IPS DF 4.7 (cell line): ENCODE measurements around the gene OR6C2.
"Not testable (repeated sequence)": the region's sequence is repeated elsewhere in the genome, so short reads cannot be mapped to it uniquely, and the experiment has no call there.

Experiments used
- DNase-seq: peaks from one replicate; pipeline ENCODE4 v3.0.0-alpha.2; 2013; ENCODE audit warnings: low spot score; ENCODE audit errors: extremely low read depth

The OR6C2 gene

GRCh38 chr12:55470088-55470829 is 26.4 kb downstream of the OR6C2 start, which contains the start of gene OR6C70:
Gene OR6C70 (minus strand): TSS chr12:55470138. CDS start chr12:55470138, 0 bp downstream.
- DNase-seq = no peak

GRCh38 chr12:55472264-55472663 is 28.4 kb downstream of the OR6C2 start:
- no peak for DNase-seq

DNA sequence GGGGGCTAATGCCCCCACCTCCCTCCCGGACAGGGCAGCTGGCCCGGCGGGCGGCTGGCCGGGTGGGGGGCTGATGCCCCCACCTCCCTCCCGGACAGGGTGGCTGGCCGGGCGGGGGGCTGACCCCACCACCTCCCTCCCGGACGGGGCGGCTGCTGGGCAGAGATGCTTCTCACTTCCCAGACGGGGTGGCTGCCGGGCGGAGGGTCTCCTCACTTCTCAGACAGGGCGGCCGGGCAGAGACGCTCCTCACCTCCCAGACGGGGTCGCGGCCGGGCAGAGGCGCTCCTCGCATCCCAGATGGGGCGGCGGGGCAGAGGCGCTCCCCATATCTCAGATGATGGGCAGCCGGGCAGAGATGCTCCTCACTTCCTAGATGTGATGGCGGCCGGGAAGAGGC is 35.3 kb downstream of the OR6C2 start:
- DNase-seq = not testable (repeated sequence)

GRCh38 chr12:55484284-55484683 is 40.4 kb downstream of the OR6C2 start:
- DNase-seq = not testable (repeated sequence)

DNA sequence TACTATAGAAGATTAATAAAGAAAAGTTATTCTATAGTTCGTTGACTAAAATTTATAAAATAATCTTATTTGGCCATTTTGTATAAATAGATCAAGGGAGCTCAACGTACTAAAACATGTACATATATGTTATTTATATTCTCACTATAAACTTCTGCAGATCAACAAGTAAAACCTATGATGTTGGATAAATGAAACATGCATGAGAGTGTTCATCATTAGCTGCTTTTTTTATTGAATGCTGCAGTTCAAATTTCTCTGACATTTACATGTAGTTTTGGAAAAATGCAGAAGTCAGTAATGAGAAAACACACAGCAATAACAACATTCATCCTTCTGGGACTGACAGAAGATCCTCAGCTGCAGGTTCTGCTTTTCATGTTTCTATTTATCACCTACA is 48.2 kb downstream of the OR6C2 start, which contains the start of gene OR6C68:
TSS of gene OR6C68 (plus strand) at position 301 of the 400 bp plus-strand sequence. CDS start at position 301, 0 bp downstream.
- no peak for DNase-seq

GRCh38 chr12:55495490-55495889 is 51.6 kb downstream of the OR6C2 start:
- no peak for DNase-seq

DNA sequence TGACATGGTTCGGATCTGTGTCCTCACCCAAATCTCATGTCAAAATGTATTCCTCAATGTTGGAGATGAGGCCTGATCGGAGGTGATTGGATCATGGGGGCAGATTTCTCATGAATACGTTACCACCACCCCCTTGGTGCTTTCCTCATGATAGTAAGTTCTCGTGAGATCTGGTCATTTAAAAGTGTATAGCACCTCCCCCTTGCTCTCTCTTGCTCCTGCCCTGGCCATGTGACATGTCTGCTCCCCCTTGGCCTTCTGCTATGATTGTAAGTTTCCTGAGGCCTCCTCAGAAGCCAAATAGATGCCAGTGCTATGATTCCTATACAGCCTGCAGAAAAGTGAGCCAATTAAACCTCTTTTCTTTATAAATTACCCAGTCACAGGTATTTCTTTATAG is 55.4 kb downstream of the OR6C2 start:
- DNase-seq = no peak

- DNase-seq = no peak
Measured at GRCh38 chr12:55499810-55500252, 56.0 kb downstream of the OR6C2 start.

GRCh38 chr12:55501601-55502000 is 57.7 kb downstream of the OR6C2 start:
- no peak for DNase-seq
